ENCODE data around the gene IL36A.

Gene IL36A

GRCh38 chr2:112993831-112994230 lies 11.4 kb upstream of the IL36A start:
- Mint-ChIP-seq H3K9me3 (peaks cover 23% of the 10 kb centered on the region), H3K27me3 (peaks cover 28% of the 10 kb centered on the region), H3K27ac (no peak overlapping the region), H3K4me1 (peaks cover 8% of the 10 kb centered on the region), H3K4me3 (no peak overlapping the region), H3K36me3 (peaks cover 12% of the 10 kb centered on the region)
- no peak for ATAC-seq

GRCh38 chr2:112994648-112995047 lies 10.6 kb upstream of the IL36A start:
- no peak for ATAC-seq
- peaks cover 22% of the 10 kb centered on the region for H3K9me3 Mint-ChIP-seq
- peaks cover 33% of the 10 kb centered on the region for H3K27me3 Mint-ChIP-seq
- H3K4me1 Mint-ChIP-seq: peaks cover 8% of the 10 kb centered on the region
- no peak overlapping the region for H3K27ac Mint-ChIP-seq
- no peak overlapping the region for H3K4me3 Mint-ChIP-seq
- H3K36me3 Mint-ChIP-seq: peaks cover 12% of the 10 kb centered on the region

DNA sequence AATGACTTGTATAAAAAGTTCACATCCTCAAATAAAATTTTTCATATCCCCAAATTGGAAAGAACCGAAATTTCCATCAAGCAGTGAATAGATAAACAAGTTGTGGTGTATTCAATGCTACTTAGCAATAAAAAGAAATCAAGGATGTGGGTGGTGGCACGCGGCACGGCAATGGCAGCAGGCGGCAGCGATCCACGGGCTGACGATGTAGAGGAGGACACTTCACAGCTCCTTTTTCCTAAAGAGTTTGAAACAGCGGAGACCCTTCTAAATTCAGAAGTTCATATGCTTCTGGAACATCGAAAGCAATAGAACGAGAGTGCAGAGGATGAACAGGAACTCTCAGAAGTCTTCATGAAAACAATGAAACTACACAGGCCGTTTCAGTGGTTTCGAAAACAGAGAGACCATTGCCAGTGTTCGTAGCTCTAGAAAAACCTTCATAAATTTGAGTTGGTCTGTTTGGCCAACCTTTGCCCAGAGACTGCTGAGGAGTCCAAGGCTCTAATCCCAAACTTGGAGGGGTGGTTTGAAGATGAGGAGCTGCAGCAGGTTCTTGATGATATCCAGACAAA lies 9.8 kb upstream of the IL36A start:
- H3K9me3 Mint-ChIP-seq: peaks cover 18% of the 10 kb centered on the region
- H3K27ac Mint-ChIP-seq: no peak overlapping the region

GRCh38 chr2:112996635-112997034 lies 8.6 kb upstream of the IL36A start:
- no peak overlapping the region for H3K4me3 Mint-ChIP-seq

More for the DNA sequence above, 9.8 kb upstream of the IL36A start:
- peaks cover 8% of the 10 kb centered on the region for H3K4me1 Mint-ChIP-seq
- H3K4me3 Mint-ChIP-seq: no peak overlapping the region
- ATAC-seq: no peak
- H3K27me3 Mint-ChIP-seq: peaks cover 33% of the 10 kb centered on the region
- H3K36me3 Mint-ChIP-seq: peaks cover 12% of the 10 kb centered on the region

GRCh38 chr2:112997151-112997550 lies 8.1 kb upstream of the IL36A start:
- Mint-ChIP-seq H3K4me3 (no peak overlapping the region), H3K36me3 (peaks cover 8% of the 10 kb centered on the region), H3K27ac (no peak overlapping the region), H3K9me3 (peaks cover 22% of the 10 kb centered on the region), H3K4me1 (peaks cover 8% of the 10 kb centered on the region), H3K27me3 (peaks cover 47% of the 10 kb centered on the region)
- no peak for ATAC-seq

More at GRCh38 chr2:112996635-112997034, 8.6 kb upstream of the IL36A start:
- no peak overlapping the region for H3K27ac Mint-ChIP-seq
- peak; percentile 48 for ATAC-seq
- H3K4me1 Mint-ChIP-seq: peaks cover 8% of the 10 kb centered on the region
- peaks cover 43% of the 10 kb centered on the region for H3K27me3 Mint-ChIP-seq
- H3K36me3 Mint-ChIP-seq: peaks cover 12% of the 10 kb centered on the region
- H3K9me3 Mint-ChIP-seq: peaks cover 22% of the 10 kb centered on the region

DNA sequence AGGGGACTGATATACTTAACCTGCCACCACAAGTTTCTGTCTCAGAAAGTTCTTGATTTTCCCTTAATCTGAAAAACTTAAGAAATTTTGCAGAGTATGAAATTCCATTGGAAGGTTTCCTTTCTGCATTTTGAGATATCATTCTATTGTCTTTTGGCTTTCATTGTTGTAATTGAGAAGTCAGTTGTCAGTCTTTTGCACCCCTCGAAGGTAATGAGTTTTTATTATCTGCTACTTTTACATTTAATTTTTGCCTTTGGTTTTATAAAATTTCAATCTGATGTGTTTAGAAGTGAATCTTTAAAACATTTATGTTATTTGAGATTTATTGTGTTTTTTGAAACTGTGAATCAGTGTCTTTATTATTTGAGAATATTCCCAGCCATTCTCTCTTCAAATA lies 4.8 kb upstream of the IL36A start:
- H3K27ac Mint-ChIP-seq: no peak overlapping the region
- peaks cover 8% of the 10 kb centered on the region for H3K4me1 Mint-ChIP-seq
- no peak for ATAC-seq
- H3K27me3 Mint-ChIP-seq: peaks cover 52% of the 10 kb centered on the region
- H3K9me3 Mint-ChIP-seq: peaks cover 15% of the 10 kb centered on the region
- H3K4me3 Mint-ChIP-seq: no peak overlapping the region
- peaks cover 6% of the 10 kb centered on the region for H3K36me3 Mint-ChIP-seq

DNA sequence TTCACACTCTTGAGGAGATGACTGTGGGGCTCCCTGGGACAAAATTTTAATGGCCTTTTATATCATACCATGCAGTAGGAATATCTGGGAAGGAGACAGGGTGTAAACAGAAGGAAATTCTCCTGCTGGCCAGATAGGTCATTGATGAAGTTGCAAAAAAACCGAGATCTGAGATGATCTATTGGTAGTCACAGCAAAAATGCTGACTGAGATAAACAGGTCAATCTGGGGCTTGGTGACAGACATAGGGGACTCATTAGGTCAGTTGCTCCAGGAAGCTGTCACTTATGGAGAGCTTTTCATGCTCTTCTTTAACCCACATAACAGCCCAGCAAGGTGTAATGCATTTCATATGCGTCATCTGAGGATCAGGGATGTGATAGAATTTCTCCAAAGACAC lies 2.6 kb upstream of the IL36A start:
- no peak overlapping the region for H3K4me3 Mint-ChIP-seq
- peaks cover 6% of the 10 kb centered on the region for H3K36me3 Mint-ChIP-seq
- peaks cover 15% of the 10 kb centered on the region for H3K9me3 Mint-ChIP-seq
- no peak for ATAC-seq
- H3K27ac Mint-ChIP-seq: no peak overlapping the region
- peaks cover 56% of the 10 kb centered on the region for H3K27me3 Mint-ChIP-seq
- H3K4me1 Mint-ChIP-seq: no peaks in the 10 kb centered on the region

DNA sequence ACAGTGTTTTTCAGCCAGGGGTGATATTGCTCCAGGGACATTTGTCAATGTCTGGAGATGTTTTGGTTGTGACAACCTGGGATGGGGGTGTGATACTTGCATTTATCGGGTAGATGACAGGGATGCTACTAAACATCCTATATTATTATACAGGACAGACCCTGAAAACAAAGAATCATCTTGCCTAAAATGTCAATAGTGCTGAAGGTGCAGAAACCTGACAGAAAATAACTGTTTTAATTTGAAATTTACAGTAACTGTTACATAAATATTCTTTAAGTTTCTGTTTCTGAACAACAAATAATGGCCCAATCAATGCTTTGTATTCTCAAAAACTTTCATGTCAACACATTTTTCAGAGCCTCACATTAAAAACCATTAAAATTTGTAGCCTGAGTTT lies 2.0 kb downstream of the IL36A start:
- Mint-ChIP-seq H3K36me3 (no peaks in the 10 kb centered on the region), H3K27ac (no peak overlapping the region), H3K4me3 (no peak overlapping the region), H3K27me3 (peaks cover 49% of the 10 kb centered on the region), H3K4me1 (no peaks in the 10 kb centered on the region), H3K9me3 (no peaks in the 10 kb centered on the region)
- no peak for ATAC-seq

DNA sequence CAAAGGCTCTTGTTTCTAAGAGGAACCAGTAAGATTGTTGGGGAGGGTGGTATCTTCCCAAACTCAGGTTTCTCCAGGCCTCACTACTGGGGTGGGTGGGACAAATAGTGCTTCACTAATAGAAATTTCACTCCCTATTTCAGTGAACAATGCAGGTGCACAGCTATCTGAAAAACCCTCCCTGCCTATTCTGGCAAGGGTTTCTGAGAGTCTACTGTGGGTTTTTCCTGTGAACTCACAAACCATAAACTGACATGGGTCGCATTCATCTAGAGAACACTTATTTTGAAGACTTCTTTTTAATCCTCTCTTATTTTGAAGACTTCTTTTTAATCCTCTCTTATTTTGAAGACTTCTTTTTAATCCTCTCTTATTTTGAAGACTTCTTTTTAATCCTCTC lies 4.4 kb downstream of the IL36A start:
- Mint-ChIP-seq H3K27ac (no peak overlapping the region), H3K4me1 (no peaks in the 10 kb centered on the region), H3K4me3 (no peak overlapping the region), H3K9me3 (no peaks in the 10 kb centered on the region), H3K27me3 (peaks cover 60% of the 10 kb centered on the region), H3K36me3 (no peaks in the 10 kb centered on the region)
- no peak for ATAC-seq

DNA sequence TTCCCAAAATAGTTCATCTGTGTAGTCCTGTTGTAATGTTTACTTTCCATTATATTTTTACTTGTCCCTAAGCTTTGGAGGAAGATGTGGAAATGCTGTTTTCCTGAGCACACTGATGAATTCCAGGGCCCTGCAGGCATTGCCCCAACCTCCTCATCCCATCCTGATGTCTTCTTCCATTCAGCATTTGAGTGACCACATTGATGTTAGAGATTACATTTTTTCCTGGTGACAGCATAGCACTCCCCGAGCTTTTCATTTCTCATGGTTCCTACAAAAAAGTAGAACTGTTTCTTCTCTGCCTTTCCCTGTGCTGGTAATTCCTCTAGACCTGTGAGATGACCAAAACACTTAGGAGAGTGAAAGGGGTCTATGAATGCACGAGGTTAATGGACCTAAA lies 4.8 kb downstream of the IL36A start:
- no peaks in the 10 kb centered on the region for H3K36me3 Mint-ChIP-seq
- no peak for ATAC-seq

DNA sequence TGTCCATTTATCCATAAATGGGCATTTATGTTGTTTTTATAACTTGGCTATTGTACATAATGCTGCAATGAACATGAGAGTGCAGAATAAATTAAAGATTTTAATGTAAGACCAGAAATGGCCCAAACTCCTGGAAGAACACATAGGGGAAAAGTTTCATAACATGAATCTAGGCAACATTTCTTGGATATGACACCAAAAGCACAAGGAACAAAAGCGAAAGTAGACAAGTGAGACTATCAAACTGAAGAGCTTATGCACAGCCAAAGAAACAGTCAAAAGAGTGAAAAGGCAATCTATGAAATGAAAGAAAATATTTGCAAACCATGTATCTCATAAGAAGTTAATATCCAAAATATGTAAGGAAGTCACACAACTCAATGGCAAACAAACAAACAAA lies 5.8 kb downstream of the IL36A start:
- ATAC-seq: no peak
- H3K4me1 Mint-ChIP-seq: no peaks in the 10 kb centered on the region
- no peaks in the 10 kb centered on the region for H3K9me3 Mint-ChIP-seq
- H3K27me3 Mint-ChIP-seq: peaks cover 52% of the 10 kb centered on the region
- H3K4me3 Mint-ChIP-seq: no peak overlapping the region
- no peaks in the 10 kb centered on the region for H3K36me3 Mint-ChIP-seq
- H3K27ac Mint-ChIP-seq: no peak overlapping the region

More for the DNA sequence above, 4.8 kb downstream of the IL36A start:
- H3K9me3 Mint-ChIP-seq: no peaks in the 10 kb centered on the region
- H3K4me3 Mint-ChIP-seq: no peak overlapping the region
- peaks cover 60% of the 10 kb centered on the region for H3K27me3 Mint-ChIP-seq
- no peaks in the 10 kb centered on the region for H3K4me1 Mint-ChIP-seq
- H3K27ac Mint-ChIP-seq: no peak overlapping the region

DNA sequence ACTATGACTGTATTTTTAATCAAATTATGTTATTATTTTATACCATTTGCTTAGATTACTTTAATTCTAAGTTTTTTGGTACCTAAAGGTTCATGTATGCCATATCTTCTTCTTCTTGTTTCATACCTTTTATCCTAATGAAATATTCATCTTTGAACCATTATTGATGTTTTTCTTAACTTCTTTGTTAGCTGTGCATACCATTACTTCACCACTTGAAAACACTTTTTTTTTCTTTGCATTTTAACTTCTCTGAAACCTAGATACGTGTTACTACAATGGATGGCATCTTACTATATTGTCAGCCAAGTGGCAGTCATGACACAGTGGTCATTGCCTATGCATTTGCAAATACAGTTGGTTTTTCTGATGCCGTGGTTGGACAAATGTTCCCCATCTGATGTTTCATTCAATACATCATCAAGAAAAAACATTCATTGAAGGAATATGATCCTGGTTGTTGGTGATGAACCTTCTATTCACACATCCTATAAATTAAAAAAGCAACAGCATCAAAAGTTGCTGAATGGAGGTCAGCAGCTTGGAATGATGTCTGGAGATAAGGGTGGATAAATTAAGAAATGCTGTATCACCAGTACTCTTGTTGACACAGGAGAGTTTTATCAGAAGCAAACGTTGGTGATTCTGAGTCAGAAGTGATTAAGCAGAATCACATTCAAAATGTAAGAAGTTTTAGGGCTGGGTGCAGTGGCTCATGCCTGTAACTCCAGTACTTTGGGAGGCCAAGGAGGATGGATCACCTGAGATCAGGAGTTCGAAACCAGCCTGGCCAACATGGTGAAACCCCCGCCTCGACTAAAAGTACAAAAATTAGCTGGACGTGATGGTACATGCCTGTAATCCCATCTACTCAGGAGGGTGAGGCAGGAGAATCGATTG lies 7.4 kb downstream of the IL36A start:
- peaks cover 6% of the 10 kb centered on the region for H3K36me3 Mint-ChIP-seq
- H3K27me3 Mint-ChIP-seq: peaks cover 63% of the 10 kb centered on the region
- H3K4me3 Mint-ChIP-seq: no peak overlapping the region
- H3K4me1 Mint-ChIP-seq: no peaks in the 10 kb centered on the region
- H3K27ac Mint-ChIP-seq: no peak overlapping the region
- H3K9me3 Mint-ChIP-seq: peaks cover 2% of the 10 kb centered on the region
- no peak for ATAC-seq

DNA sequence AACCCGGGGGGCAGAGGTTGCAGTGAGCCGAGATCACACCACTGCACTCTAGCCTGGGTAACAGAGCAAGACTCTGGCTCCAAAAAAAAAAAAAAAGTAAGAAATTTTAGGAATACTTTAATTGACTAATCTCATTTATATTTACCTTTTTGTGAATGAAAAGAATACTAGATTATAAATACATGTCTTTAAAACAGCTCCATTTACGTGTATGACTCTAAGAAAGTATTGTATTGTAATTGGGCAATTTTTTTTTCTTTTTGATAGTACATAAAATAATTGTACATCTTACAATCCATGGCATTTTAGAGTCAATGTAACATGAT lies 8.0 kb downstream of the IL36A start:
- H3K4me3 Mint-ChIP-seq: no peak overlapping the region
- no peak overlapping the region for H3K27ac Mint-ChIP-seq
- peaks cover 69% of the 10 kb centered on the region for H3K27me3 Mint-ChIP-seq
- ATAC-seq: no peak
- H3K4me1 Mint-ChIP-seq: no peaks in the 10 kb centered on the region
- peaks cover 4% of the 10 kb centered on the region for H3K9me3 Mint-ChIP-seq
- H3K36me3 Mint-ChIP-seq: peaks cover 6% of the 10 kb centered on the region

DNA sequence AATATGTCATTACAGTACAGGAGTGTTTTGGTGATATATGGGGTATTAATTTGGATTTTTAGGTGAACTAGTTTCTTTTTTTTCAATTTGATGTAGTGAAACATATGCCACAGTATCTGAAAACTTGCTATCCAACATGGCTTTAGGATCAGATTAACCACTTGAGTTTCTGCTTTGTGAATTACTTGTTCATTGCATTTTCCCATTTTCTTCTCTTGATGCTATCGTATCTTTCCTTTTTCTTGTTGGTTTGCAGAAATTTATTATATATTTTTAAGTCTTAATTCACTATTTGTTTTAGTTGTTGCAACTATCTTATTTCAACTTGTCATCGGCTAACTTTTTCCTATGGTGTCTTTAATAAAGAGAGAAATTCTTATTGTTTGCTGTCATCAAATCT lies 8.8 kb downstream of the IL36A start:
- ATAC-seq: no peak
- Mint-ChIP-seq H3K4me1 (no peaks in the 10 kb centered on the region), H3K4me3 (no peak overlapping the region), H3K27ac (no peak overlapping the region), H3K36me3 (peaks cover 12% of the 10 kb centered on the region), H3K9me3 (peaks cover 11% of the 10 kb centered on the region), H3K27me3 (peaks cover 77% of the 10 kb centered on the region)

- no peak overlapping the region for H3K4me3 Mint-ChIP-seq
- no peaks in the 10 kb centered on the region for H3K4me1 Mint-ChIP-seq
- H3K36me3 Mint-ChIP-seq: peaks cover 19% of the 10 kb centered on the region
- ATAC-seq: no peak
- no peak overlapping the region for H3K27ac Mint-ChIP-seq
- H3K9me3 Mint-ChIP-seq: peaks cover 17% of the 10 kb centered on the region
- H3K27me3 Mint-ChIP-seq: peaks cover 83% of the 10 kb centered on the region
Observed at GRCh38 chr2:113015042-113015441, 9.8 kb downstream of the IL36A start.

- H3K4me3 Mint-ChIP-seq: no peak overlapping the region
- no peak overlapping the region for H3K27ac Mint-ChIP-seq
- H3K36me3 Mint-ChIP-seq: peaks cover 19% of the 10 kb centered on the region
- no peak for ATAC-seq
- peaks cover 78% of the 10 kb centered on the region for H3K27me3 Mint-ChIP-seq
- H3K4me1 Mint-ChIP-seq: no peaks in the 10 kb centered on the region
- H3K9me3 Mint-ChIP-seq: peaks cover 17% of the 10 kb centered on the region
Observed at GRCh38 chr2:113015655-113016054, 10.4 kb downstream of the IL36A start.
